DMS114 treated with DMSO at 0.1 percent for 48 hours (cell line): ENCODE measurements around the gene CDH4.
A peak's percentile ranks its signal among the peaks of the same experiment; 100 is the strongest.

Experiments
- DNase-seq: peaks from one replicate; lab custom pipeline; 2025; ENCODE audit not compliant: unreplicated experiment; lab: John Stamatoyannopoulos, UW

Gene CDH4

GRCh38 chr20:61881416-61881815 is 629.4 kb downstream of the CDH4 start:
- DNase-seq: no peak

GRCh38 chr20:61881861-61882260 is 629.8 kb downstream of the CDH4 start:
- DNase-seq: no peak

GRCh38 chr20:61882716-61883615 is 630.9 kb downstream of the CDH4 start:
- no peak for DNase-seq

GRCh38 chr20:61883857-61884393 is 631.9 kb downstream of the CDH4 start:
- DNase-seq: no peak

- no peak for DNase-seq
Measured at GRCh38 chr20:61884571-61885389, 632.7 kb downstream of the CDH4 start.

- no peak for DNase-seq
Measured at GRCh38 chr20:61885759-61886715, 634.0 kb downstream of the CDH4 start.

- peak; percentile 14 for DNase-seq
Measured at GRCh38 chr20:61886721-61887595, 634.9 kb downstream of the CDH4 start.

- DNase-seq: no peak
Measured at GRCh38 chr20:61887596-61888093, 635.6 kb downstream of the CDH4 start.

- no peak for DNase-seq
Measured at GRCh38 chr20:61888101-61888865, 636.2 kb downstream of the CDH4 start.

- DNase-seq: no peak
Measured at GRCh38 chr20:61889659-61890058, 637.6 kb downstream of the CDH4 start.

- no peak for DNase-seq
Measured at GRCh38 chr20:61890210-61890609, 638.1 kb downstream of the CDH4 start.

- no peak for DNase-seq
Measured at GRCh38 chr20:61891476-61891875, 639.4 kb downstream of the CDH4 start.

GRCh38 chr20:61891916-61892649 is 640.0 kb downstream of the CDH4 start:
- no peak for DNase-seq

- DNase-seq: no peak
Measured at GRCh38 chr20:61895016-61895415, 643.0 kb downstream of the CDH4 start.

GRCh38 chr20:61895686-61896057 is 643.6 kb downstream of the CDH4 start:
- no peak for DNase-seq

GRCh38 chr20:61896058-61896961 is 644.2 kb downstream of the CDH4 start:
- DNase-seq: peak; percentile 7
